Bronchial epithelial cell (primary cell): ENCODE results near the gene GPR55. TPM values are rescaled to one million over a fixed set of nuclear protein-coding genes. Genes with fewer than 3 reads are reported as not detected.

Source experiments
- DNase-seq: peaks from one replicate; pipeline ENCODE4 v3.0.0-alpha.2; 2010; ENCODE audit warnings: low read depth
- FAIRE-seq: peaks from 2 replicates; lab custom pipeline; 2011; peaks lifted over from hg19 to GRCh38; lab: Jason Lieb, UNC
- H3K27me3 ChIP-seq: 2 replicates; pipeline ENCODE4 v1.5.1; 2011; ENCODE audit warnings: low read length; ENCODE audit not compliant: control insufficient read depth, insufficient read depth
- H3K36me3 ChIP-seq: 2 replicates; pipeline ENCODE4 v1.5.1; 2011; ENCODE audit warnings: low read length; ENCODE audit not compliant: control insufficient read depth, insufficient read depth
- H3K4me3 ChIP-seq: 2 replicates; pipeline ENCODE4 v1.5.1; 2011; ENCODE audit warnings: mild to moderate bottlenecking, low read depth, low read length, control low read depth
- total RNA-seq: library from RNA; depleted of rRNA; stranded (reverse); fragments of >200 nt; gene quantifications from 2 replicates; pipeline ENCODE4 v1.2.1, GENCODE V29; 2014
- TF ChIP-seq, protein P1 (sequence below): IDR thresholded peaks from 2 replicates; pipeline ENCODE4 v1.5.1; 2011; ENCODE audit warnings: mild to moderate bottlenecking, moderate library complexity, low read length, control low read depth, inconsistent platforms; ENCODE audit not compliant: insufficient read depth, severe bottlenecking

The GPR55 gene
- total RNA-seq, 1 donor from 2014 or later: not detected

DNA sequence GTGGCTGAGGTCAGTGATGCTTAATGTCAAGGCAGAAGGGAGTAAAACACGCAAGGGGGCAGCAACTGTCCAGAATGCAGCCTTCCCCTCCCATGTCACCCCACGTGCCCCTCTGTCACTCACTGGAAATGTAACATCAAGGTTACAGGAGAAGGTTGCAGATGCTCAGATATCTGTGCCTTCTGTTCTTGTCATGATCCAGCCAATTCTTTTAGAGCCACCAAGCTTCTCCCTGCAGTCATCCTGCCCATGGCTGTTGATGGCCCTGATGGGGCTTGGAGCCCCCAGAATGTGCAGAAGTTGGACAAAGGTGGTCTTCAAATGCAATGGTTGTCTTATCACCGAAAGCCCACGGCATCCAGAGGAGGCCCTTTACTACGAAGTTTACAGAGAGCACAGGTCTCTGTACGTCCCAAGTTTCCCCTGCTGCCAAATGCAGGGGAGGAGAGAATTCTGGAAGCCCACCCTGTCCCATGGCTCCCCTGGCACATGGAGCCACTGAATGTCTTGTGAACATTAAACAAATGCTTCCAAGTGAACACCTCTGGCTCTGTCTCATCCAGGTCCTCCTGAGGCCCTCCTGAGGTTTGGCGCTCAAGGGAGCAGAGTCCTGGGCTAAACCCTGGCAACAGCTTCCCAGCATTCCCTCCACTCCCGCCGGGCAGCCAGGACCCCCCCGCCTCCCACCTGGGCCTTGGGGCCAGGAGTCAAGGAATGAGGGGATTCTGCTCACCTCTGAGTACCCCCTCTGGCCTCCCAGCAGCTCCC is 4.5 kb upstream of the GPR55 start:
- peak; percentile 79 for FAIRE-seq
- no peak for DNase-seq
- Histone ChIP-seq H3K4me3 (no peak overlapping the region), H3K36me3 (no peaks in the 10 kb centered on the region), H3K27me3 (peaks cover 6% of the 10 kb centered on the region)
- TF ChIP-seq, protein P1, sequence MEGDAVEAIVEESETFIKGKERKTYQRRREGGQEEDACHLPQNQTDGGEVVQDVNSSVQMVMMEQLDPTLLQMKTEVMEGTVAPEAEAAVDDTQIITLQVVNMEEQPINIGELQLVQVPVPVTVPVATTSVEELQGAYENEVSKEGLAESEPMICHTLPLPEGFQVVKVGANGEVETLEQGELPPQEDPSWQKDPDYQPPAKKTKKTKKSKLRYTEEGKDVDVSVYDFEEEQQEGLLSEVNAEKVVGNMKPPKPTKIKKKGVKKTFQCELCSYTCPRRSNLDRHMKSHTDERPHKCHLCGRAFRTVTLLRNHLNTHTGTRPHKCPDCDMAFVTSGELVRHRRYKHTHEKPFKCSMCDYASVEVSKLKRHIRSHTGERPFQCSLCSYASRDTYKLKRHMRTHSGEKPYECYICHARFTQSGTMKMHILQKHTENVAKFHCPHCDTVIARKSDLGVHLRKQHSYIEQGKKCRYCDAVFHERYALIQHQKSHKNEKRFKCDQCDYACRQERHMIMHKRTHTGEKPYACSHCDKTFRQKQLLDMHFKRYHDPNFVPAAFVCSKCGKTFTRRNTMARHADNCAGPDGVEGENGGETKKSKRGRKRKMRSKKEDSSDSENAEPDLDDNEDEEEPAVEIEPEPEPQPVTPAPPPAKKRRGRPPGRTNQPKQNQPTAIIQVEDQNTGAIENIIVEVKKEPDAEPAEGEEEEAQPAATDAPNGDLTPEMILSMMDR: no peak

DNA sequence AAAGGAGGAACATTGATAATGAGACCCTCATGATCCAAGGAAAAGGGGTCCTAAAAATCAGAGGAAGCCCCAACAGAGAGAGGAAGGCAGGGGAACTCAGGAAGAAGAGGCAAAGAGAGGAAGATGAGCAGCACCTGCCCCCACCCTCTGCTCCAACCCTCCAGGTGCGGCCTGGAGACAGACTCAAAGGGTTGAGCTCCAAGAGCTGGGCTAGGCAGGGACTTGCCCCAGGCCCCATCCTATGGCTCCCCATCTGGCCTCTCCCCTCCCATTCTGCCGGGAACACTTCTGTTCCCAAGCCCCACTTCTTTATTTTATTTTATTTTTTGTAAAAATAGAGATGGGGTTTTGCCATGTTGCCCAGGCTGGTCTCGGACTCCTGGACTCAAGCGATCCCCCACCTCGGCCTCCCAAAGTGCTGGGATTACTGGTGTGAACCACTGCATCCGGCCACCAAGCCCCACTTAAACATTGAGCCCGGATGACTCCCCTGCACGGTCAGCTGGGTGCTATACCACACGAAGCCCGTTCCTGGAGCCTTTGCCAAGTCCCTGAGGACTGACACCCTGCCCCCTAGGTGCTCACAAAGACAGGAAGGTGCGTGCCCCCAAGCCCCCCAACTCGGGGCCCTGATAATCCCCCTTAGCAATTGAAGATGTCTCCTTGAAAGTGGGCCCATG is 3.8 kb upstream of the GPR55 start:
- Histone ChIP-seq H3K4me3 (no peak overlapping the region), H3K27me3 (peaks cover 6% of the 10 kb centered on the region), H3K36me3 (no peaks in the 10 kb centered on the region)
- TF ChIP-seq, protein P1: no peak
- FAIRE-seq (no peak), DNase-seq (no peak)

DNA sequence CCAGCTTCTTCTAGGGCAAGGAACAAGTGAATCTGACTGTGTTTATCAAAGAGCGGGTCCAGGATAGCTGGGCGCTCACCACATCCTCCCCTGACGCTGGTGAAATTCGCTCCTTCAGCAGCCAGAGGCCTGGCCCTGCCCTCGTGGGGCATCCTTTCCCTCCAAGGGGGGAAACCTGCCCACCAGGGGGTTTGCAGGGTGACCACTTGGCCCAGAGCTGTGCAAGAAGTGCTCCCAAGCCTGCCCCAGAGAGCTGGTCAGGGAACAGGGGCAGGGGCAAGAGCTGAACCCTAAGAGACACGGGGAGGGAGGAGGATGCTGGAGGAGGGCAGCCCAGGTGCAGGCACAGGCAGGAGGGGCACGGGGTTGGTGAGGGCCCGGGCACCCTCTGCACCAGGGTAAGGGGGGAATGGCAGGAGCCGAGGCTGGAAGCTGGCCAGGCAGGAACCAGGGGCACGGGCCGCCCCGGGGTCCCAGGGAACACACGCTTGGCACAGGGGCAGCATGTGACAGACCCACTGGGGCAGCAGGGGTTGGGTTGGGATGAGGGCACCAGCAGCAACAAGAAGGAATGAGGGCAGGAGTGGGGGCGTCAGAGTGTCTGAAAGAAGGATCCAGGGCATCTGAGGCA is 2.8 kb upstream of the GPR55 start:
- H3K27me3 ChIP-seq: peaks cover 6% of the 10 kb centered on the region
- no peak overlapping the region for H3K4me3 ChIP-seq
- FAIRE-seq (no peak), DNase-seq (no peak)
- TF ChIP-seq, protein P1: no peak
- no peaks in the 10 kb centered on the region for H3K36me3 ChIP-seq

DNA sequence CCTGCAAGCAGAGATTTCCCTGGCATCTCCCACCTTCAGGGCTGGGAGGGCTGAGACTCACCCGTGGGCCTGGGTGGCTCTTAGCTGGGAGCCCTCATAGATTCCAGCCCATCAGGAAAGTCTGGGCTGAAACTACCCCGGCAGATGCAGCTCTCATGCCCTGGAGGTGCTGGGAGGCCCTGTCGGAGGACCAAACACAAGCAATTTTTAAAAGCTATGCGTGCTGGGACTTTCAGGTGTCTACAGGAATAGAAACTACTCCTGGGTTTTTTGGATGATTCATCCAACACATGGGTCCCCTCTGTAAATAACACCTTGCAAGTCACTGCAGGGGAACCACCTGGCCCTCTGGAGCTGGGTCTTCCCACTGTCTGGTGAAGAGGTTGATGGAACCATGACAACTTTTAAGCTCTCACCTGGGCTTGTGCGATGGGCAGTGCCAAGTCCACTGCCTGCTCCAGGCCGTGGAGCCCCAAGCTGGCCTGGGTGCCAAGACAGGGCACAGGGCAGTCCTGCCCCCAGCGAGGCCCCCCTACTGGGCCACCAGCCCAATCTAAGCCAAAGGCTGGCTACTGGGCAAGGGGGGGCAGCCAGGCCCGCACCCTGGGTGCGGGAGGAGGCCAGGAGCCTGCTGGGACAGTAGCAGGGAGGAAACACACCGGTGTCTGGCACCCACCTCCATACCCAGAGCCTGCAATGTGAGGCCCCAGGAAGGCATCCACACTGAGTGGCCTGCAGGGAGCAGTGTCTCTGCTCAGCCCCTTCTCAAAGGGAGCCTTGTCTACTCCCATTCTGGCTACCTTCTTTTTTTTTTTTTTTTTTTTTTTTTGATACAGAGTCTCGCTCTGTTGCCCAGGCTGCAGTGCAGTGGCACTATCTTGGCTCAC is 1.1 kb upstream of the GPR55 start:
- Histone ChIP-seq H3K4me3 (no peak overlapping the region), H3K27me3 (peaks cover 4% of the 10 kb centered on the region), H3K36me3 (no peaks in the 10 kb centered on the region)
- DNase-seq (peak; percentile 54), FAIRE-seq (no peak)
- TF ChIP-seq, protein P1: no peak

DNA sequence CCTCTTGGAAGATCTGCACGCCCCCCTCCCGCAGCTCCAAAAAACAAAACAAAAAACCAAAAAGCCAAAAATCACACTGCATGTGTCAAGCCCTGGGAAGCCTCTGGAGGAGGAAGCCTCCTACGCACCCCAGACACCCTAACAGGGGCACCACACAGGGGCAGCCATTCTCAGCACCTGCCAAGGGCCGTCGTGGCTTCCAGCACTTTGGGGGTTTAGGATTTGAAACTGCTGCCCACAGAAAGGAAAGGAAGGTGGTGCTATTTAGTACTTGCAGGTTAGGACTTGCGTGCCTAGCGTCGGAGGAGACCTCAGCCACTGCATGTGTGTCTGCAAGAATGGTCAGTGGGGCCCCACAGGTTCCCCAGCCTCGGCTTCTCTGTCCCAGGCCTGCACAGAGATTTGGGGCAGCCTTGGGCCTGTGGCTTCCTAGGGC is 419 bp upstream of the GPR55 start:
- no peaks in the 10 kb centered on the region for H3K36me3 ChIP-seq
- H3K27me3 ChIP-seq: peaks cover 4% of the 10 kb centered on the region
- H3K4me3 ChIP-seq: no peak overlapping the region
- TF ChIP-seq, protein P1: no peak
- DNase-seq (peak; percentile 11), FAIRE-seq (no peak)
